AG10803 (cell line): ENCODE measurements around the gene CD2.

Experiments
- DNase-seq: peaks from one replicate; pipeline ENCODE4 v3.0.0; 2010; ENCODE audit warnings: low read depth
- H3K4me3 ChIP-seq: 2 replicates; pipeline ENCODE4 v1.5.1; 2011; ENCODE audit warnings: mild to moderate bottlenecking, low read length, control low read depth
- TF ChIP-seq, protein P1 (sequence below): conservative IDR thresholded peaks from 2 replicates; pipeline ENCODE4 v1.5.1; 2011; ENCODE audit warnings: mild to moderate bottlenecking, low read length, control low read depth, inconsistent platforms

The CD2 gene, protein sequence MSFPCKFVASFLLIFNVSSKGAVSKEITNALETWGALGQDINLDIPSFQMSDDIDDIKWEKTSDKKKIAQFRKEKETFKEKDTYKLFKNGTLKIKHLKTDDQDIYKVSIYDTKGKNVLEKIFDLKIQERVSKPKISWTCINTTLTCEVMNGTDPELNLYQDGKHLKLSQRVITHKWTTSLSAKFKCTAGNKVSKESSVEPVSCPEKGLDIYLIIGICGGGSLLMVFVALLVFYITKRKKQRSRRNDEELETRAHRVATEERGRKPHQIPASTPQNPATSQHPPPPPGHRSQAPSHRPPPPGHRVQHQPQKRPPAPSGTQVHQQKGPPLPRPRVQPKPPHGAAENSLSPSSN

DNA sequence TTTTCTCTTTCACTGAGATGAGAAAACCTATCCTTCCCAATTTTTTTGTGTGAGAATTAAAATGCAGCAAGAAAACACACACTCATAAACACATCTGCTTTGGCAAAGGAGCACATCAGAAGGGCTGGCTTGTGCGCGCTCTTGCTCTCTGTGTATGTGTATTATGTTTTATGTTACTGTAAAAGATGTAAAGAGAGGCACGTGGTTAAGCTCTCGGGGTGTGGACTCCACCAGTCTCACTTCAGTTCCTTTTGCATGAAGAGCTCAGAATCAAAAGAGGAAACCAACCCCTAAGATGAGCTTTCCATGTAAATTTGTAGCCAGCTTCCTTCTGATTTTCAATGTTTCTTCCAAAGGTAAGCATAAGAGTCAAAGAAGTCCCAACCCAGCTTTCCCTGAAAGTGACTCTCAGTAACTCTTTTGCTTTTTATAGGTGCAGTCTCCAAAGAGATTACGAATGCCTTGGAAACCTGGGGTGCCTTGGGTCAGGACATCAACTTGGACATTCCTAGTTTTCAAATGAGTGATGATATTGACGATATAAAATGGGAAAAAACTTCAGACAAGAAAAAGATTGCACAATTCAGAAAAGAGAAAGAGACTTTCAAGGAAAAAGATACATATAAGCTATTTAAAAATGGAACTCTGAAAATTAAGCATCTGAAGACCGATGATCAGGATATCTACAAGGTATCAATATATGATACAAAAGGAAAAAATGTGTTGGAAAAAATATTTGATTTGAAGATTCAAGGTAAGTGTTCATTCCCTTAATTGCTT is at the start of gene CD2:
Gene CD2 (plus strand): TSS at position 233 of the 780 bp plus-strand sequence. CDS start 63 bp downstream, at position 296.
- H3K4me3 ChIP-seq = no peak within 1 kb of the TSS
- TF ChIP-seq, protein P1, sequence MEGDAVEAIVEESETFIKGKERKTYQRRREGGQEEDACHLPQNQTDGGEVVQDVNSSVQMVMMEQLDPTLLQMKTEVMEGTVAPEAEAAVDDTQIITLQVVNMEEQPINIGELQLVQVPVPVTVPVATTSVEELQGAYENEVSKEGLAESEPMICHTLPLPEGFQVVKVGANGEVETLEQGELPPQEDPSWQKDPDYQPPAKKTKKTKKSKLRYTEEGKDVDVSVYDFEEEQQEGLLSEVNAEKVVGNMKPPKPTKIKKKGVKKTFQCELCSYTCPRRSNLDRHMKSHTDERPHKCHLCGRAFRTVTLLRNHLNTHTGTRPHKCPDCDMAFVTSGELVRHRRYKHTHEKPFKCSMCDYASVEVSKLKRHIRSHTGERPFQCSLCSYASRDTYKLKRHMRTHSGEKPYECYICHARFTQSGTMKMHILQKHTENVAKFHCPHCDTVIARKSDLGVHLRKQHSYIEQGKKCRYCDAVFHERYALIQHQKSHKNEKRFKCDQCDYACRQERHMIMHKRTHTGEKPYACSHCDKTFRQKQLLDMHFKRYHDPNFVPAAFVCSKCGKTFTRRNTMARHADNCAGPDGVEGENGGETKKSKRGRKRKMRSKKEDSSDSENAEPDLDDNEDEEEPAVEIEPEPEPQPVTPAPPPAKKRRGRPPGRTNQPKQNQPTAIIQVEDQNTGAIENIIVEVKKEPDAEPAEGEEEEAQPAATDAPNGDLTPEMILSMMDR = no peak
- DNase-seq = no peak

DNA sequence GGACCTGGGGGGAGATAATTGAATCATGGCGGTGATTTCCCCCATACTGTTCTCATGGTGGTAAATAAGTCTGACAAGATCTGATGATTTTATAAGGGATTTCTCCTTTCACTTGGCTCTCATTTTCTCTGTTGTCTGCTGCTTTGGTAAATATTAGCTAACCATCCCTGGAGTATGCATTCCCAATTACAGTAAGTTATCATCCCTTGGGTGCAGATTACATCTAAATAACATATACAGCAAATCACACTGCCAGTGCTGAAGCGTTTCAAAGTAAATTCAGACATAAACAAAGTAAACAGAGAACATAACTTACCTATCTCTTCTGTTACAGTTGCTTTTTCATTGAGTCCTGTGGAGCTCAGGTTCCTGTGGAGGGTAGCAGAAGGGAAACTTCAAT is 48.1 kb upstream of the CD2 start:
- H3K4me3 ChIP-seq = no peak overlapping the region
- DNase-seq = no peak
- TF ChIP-seq, protein P1 = no peak

DNA sequence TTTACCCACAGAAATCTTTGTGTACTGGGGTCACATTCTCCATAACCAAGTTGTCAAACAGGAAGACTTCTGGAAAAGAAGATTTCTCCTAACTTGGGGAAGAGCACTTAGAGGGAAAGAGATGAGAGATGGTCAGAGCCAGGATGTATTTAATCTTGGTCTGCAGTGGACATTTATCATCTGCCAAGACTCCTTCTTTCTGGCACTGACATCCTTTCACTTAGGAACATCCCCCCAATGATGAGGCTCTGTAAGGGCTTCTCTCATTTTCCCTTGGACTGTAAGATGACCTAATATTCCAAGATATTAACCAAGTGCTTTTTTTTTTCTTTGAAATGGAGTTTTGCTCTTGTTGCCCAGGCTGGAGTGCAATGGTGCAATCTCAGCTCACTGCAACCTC is 47.4 kb upstream of the CD2 start:
- TF ChIP-seq, protein P1 = no peak
- no peak overlapping the region for H3K4me3 ChIP-seq
- DNase-seq = no peak

DNA sequence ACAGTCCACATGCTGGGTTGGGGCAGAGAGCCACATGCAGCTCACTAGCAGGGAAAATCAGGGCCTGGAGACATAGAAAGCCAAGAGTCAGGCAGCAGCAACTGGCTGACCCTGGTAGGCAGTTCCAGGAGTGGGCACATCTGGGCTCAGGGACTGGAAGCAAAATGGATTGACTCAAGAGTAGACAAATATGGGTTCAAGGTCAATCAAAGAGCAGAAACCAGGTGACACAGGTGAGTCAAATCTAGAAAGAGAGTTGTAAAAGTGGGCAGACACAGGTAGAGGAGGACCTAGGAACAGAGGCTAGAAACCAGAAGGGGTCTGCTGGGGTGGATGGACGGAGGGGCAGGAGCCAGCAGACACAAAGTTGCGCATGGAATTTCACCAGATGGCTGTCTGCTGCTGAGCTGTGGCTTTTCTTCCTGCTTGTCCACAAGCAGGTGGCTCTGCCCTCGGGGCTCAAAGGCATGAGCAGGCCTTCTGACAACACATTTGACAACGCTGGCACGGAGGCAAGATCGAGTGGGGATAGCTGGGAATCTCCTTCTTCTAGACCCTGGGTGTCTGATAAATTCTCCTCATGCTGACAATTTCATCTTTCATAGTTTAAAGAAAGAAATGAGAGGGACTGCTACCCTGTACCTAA is 45.9 kb upstream of the CD2 start:
- no peak for DNase-seq
- H3K4me3 ChIP-seq = no peak overlapping the region
- TF ChIP-seq, protein P1 = no peak

DNA sequence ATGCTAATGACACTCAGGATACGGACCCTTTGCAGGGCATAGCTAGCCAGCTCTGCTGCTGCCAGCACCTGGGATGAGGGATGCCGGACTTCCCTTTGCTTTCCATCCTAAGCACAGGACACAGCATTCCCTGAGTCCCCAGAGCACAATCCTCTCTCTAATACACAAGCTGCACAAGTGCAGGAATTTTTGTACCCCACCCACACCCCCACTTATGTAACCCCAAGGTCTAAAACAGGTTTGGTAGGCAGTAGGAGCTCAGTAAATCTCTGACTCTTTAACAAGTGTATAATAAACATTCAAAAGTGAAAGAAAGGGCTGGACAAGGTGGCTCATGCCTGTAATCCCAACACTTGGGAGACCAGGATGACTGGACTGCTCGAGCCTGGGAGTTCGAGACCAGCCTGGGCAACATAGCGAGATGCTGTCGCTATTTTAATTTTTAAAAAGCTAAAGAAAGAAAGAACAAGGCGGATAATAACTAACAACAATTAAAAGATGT is 44.5 kb upstream of the CD2 start:
- H3K4me3 ChIP-seq = no peak overlapping the region
- no peak for DNase-seq
- TF ChIP-seq, protein P1 = no peak

DNA sequence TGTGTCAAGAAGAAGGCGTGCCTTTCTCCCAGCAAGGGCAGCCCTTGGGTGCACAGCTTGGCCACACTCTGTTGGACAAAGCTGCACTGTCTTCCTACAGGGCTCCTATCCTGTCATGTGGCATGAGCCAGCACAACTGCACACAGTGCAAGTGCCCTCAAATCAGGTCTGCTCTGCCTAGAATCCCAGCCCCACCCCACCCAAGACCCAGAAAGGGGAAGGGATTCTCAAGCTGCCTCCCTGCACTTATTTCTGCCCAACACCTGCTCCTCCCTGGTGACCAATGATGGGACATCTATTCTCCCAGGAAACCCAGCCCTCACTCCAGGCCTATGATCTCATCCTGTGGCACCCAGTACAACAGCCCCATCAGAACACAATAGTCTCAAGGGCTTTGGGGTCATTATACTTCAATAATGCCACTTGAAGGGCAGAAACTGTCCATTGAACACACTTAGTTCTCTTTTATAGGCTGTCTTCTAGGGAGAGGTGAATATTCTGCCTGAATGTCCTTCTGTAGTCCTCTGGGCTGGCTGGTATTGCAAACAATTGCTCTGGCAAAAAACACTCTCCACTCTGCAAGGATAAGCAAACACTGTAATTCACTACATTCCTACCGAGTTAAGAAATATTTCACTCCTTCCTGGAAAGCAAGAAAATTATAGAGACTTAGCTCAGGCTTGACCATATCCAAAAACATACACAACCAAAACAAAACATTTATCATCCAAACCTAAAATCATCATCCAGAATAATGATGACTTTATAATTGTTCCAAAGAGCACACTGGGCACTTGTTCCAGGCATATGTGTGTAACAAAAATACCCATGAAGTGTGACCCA is 43.6 kb upstream of the CD2 start:
- TF ChIP-seq, protein P1 = no peak

More for the DNA sequence above, 43.6 kb upstream of the CD2 start:
- no peak for DNase-seq
- no peak overlapping the region for H3K4me3 ChIP-seq
